K562 (cell line): ENCODE results near the gene HLTF.

Source experiments
- ARHGAP35 ChIP-seq: fragments of 450-650 bp; IDR thresholded peaks from 2 replicates; pipeline ENCODE4 v1.6.1; 2018; ENCODE audit not compliant: partially characterized antibody
- CEBPB ChIP-seq: fragments of 450-650 bp; IDR thresholded peaks from 2 replicates; pipeline ENCODE4 v1.6.1; 2016; ENCODE audit warnings: missing genetic modification characterization, missing compliant biosample characterization
- CSDE1 ChIP-seq, 2 experiments: fragments of 450-650 bp; IDR thresholded peaks; 2 replicates each; pipeline ENCODE4 v1.6.1; 2016; ENCODE audit warnings: mild to moderate bottlenecking in 1 of 2
- HLTF ChIP-seq: fragments of 450-650 bp; IDR thresholded peaks from 2 replicates; pipeline ENCODE4 v1.6.1; 2016
- L3MBTL2 ChIP-seq: fragments of 450-650 bp; IDR thresholded peaks from 2 replicates; pipeline ENCODE4 v1.6.1; 2016; ENCODE audit warnings: mild to moderate bottlenecking, moderate library complexity
- NFXL1 ChIP-seq: fragments of 450-650 bp; formaldehyde crosslinking; IDR thresholded peaks from 2 replicates; pipeline ENCODE4 v1.4.0; 2021; ENCODE audit warnings: mild to moderate bottlenecking
- SMC3 ChIP-seq: conservative IDR thresholded peaks from 2 replicates; pipeline ENCODE4 v1.6.1; 2011; ENCODE audit warnings: low read depth, low read length, improper control_type of control experiment; ENCODE audit not compliant: insufficient read depth
- ZFP36 ChIP-seq: fragments of 150-350 bp; IDR thresholded peaks from 2 replicates; pipeline ENCODE4 v1.6.1; 2018; ENCODE audit warnings: low read length, low read depth; ENCODE audit not compliant: partially characterized antibody
- ZNF175 ChIP-seq: fragments of 200-800 bp; sonication (Bioruptor generic); IDR thresholded peaks from 2 replicates; pipeline ENCODE4 v1.6.1; 2016; ENCODE audit warnings: low read depth, mild to moderate bottlenecking, missing genetic modification characterization, missing compliant biosample characterization
- TF ChIP-seq, protein P1 (sequence below): sonication (generic); formaldehyde crosslinking; IDR thresholded peaks from 2 replicates; pipeline ENCODE4 v1.9.0; 2022; ENCODE audit warnings: mild to moderate bottlenecking, missing genetic modification reagents
- TF ChIP-seq, protein P2 (sequence below): sonication (generic); formaldehyde crosslinking; IDR thresholded peaks from 2 replicates; pipeline ENCODE4 v1.8.1; 2023; ENCODE audit warnings: mild to moderate bottlenecking, missing genetic modification reagents
- TF ChIP-seq, protein P3 (sequence below): fragments of 200-800 bp; sonication (Bioruptor generic); IDR thresholded peaks from 2 replicates; pipeline ENCODE4 v1.6.1; 2016; ENCODE audit warnings: missing genetic modification characterization, missing compliant biosample characterization

DNA sequence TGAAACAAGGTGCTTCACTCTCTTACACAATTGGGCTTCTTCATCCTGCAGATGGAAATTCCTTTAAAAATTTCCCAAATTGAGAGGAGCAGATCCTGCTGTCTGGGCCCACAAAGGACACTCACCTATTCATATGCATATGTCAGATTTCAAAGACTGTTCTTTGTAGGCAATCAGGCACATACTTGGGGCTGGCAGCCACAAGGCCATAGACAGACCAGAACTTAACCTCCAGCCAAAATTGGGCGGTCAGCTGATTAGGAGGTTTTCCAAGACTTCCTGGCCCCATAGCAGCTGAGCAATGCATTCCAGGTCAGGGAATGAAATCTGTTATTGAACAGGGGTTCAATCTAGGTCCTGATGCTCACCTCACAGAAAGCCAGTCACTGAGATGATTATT lies 28.1 kb upstream of the HLTF start:
- TF ChIP-seq ARHGAP35 (no peak), SMC3 (no peak), CSDE1 (IDR thresholded peaks at IDR 0.05) (no peak), NFXL1 (CRISPR knock-in tag) (no peak), CEBPB (no peak), L3MBTL2 (no peak), ZNF175 (CRISPR knock-in tag) (no peak), ZFP36 (no peak), HLTF (no peak)
- TF ChIP-seq, protein P1, sequence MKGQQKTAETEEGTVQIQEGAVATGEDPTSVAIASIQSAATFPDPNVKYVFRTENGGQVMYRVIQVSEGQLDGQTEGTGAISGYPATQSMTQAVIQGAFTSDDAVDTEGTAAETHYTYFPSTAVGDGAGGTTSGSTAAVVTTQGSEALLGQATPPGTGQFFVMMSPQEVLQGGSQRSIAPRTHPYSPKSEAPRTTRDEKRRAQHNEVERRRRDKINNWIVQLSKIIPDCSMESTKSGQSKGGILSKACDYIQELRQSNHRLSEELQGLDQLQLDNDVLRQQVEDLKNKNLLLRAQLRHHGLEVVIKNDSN (CRISPR knock-in tag), result no peak
- TF ChIP-seq, protein P2, sequence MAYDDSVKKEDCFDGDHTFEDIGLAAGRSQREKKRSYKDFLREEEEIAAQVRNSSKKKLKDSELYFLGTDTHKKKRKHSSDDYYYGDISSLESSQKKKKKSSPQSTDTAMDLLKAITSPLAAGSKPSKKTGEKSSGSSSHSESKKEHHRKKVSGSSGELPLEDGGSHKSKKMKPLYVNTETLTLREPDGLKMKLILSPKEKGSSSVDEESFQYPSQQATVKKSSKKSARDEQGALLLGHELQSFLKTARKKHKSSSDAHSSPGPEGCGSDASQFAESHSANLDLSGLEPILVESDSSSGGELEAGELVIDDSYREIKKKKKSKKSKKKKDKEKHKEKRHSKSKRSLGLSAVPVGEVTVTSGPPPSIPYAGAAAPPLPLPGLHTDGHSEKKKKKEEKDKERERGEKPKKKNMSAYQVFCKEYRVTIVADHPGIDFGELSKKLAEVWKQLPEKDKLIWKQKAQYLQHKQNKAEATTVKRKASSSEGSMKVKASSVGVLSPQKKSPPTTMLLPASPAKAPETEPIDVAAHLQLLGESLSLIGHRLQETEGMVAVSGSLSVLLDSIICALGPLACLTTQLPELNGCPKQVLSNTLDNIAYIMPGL (CRISPR knock-in tag), result no peak
- TF ChIP-seq, protein P3, sequence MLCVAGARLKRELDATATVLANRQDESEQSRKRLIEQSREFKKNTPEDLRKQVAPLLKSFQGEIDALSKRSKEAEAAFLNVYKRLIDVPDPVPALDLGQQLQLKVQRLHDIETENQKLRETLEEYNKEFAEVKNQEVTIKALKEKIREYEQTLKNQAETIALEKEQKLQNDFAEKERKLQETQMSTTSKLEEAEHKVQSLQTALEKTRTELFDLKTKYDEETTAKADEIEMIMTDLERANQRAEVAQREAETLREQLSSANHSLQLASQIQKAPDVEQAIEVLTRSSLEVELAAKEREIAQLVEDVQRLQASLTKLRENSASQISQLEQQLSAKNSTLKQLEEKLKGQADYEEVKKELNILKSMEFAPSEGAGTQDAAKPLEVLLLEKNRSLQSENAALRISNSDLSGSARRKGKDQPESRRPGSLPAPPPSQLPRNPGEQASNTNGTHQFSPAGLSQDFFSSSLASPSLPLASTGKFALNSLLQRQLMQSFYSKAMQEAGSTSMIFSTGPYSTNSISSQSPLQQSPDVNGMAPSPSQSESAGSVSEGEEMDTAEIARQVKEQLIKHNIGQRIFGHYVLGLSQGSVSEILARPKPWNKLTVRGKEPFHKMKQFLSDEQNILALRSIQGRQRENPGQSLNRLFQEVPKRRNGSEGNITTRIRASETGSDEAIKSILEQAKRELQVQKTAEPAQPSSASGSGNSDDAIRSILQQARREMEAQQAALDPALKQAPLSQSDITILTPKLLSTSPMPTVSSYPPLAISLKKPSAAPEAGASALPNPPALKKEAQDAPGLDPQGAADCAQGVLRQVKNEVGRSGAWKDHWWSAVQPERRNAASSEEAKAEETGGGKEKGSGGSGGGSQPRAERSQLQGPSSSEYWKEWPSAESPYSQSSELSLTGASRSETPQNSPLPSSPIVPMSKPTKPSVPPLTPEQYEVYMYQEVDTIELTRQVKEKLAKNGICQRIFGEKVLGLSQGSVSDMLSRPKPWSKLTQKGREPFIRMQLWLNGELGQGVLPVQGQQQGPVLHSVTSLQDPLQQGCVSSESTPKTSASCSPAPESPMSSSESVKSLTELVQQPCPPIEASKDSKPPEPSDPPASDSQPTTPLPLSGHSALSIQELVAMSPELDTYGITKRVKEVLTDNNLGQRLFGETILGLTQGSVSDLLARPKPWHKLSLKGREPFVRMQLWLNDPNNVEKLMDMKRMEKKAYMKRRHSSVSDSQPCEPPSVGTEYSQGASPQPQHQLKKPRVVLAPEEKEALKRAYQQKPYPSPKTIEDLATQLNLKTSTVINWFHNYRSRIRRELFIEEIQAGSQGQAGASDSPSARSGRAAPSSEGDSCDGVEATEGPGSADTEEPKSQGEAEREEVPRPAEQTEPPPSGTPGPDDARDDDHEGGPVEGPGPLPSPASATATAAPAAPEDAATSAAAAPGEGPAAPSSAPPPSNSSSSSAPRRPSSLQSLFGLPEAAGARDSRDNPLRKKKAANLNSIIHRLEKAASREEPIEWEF (CRISPR knock-in tag), result no peak
